Muscle of leg (tissue), 16 donors: ENCODE results near the gene PLVAP. TPM values are rescaled to one million over a fixed set of nuclear protein-coding genes. Genes with fewer than 3 reads are reported as not detected.

Experiments used
- DNase-seq: peaks from one replicate; pipeline ENCODE4 v3.0.0; 2013
- H3K27ac ChIP-seq: one replicate; pipeline ENCODE4 v1.5.1; 2013; ENCODE audit warnings: mild to moderate bottlenecking, low read length, control low read depth
- H3K27me3 ChIP-seq: one replicate; pipeline ENCODE4 v1.6.1; 2013; ENCODE audit warnings: low read length; ENCODE audit not compliant: control insufficient read depth, insufficient read depth
- H3K36me3 ChIP-seq: one replicate; pipeline ENCODE4 v1.6.1; 2013; ENCODE audit warnings: low read length; ENCODE audit not compliant: control insufficient read depth, insufficient read depth
- H3K4me1 ChIP-seq: one replicate; pipeline ENCODE4 v1.6.1; 2013; ENCODE audit warnings: low read length; ENCODE audit not compliant: control insufficient read depth, insufficient read depth
- H3K4me3 ChIP-seq: one replicate; pipeline ENCODE4 v1.5.1; 2013; ENCODE audit warnings: low read length, control low read depth
- H3K9me3 ChIP-seq: replicated peaks from 2 replicates; pipeline ENCODE4 v1.6.1; 2013; ENCODE audit warnings: low read depth, low read length; ENCODE audit not compliant: control insufficient read depth
- WGBS: methylation state at CpG from one replicate; pipeline ENCODE4 v1.1.5; 2013; ENCODE audit warnings: missing lambda C conversion rate; ENCODE audit not compliant: insufficient coverage; 5-methylcytosine and 5-hydroxymethylcytosine counted together
- long read RNA-seq, 11 donors: transcript quantifications; one replicate each; lab custom pipeline, GENCODE V29; 2026
- polyA plus RNA-seq, 8 donors: library from polyadenylated mRNA; unstranded; fragments of 120-200 nt; gene quantifications; one replicate each; pipeline versions ENCODE4 v1.2.1 to v1.2.3, GENCODE V29; 2013; ENCODE audit warnings: inconsistent platforms in 1 of 8, low replicate concordance in 1 of 8; ENCODE audit not compliant: insufficient read length in 8 of 8, insufficient read depth in 1 of 8
- total RNA-seq: library from RNA; stranded (reverse); fragments of 120-200 nt; gene quantifications from one replicate; pipeline ENCODE4 v1.2.4, GENCODE V29; 2013

PLVAP gene
- total RNA-seq (23.1 TPM), polyA plus RNA-seq (10 to 100 TPM; 43.2 to 70.0 (median 62.8) TPM)
- long read RNA-seq, donor 1, transcript PLVAP-201 (6 exons, 2,305 nt), result major isoform, 7 of 12 reads
- long read RNA-seq, donor 1, partial matches to known transcripts, result 5 of 12 reads
- long read RNA-seq, donor 1, other reads (novel, unspliced or antisense), result 0 of 12 reads
- long read RNA-seq, donor 2, partial matches to known transcripts, result 0 of 2 reads
- long read RNA-seq, donor 2, other reads (novel, unspliced or antisense), result 0 of 2 reads
- long read RNA-seq, donor 3, transcript PLVAP-201 (6 exons, 2,305 nt), result major isoform, 25 of 31 reads
- long read RNA-seq, donor 3, partial matches to known transcripts, result 6 of 31 reads
- long read RNA-seq, donor 3, other reads (novel, unspliced or antisense), result 0 of 31 reads
- long read RNA-seq, donor 4, transcript PLVAP-201 (6 exons, 2,305 nt), result major isoform, 7 of 32 reads
- long read RNA-seq, donor 4, partial matches to known transcripts, result 13 of 32 reads
- long read RNA-seq, donor 4, other reads (novel, unspliced or antisense), result 12 of 32 reads
- long read RNA-seq, donor 5, transcript PLVAP-201 (6 exons, 2,305 nt), result major isoform, 28 of 83 reads
- long read RNA-seq, donor 5, partial matches to known transcripts, result 55 of 83 reads
- long read RNA-seq, donor 5, other reads (novel, unspliced or antisense), result 0 of 83 reads
- long read RNA-seq, donor 6, transcript PLVAP-201 (6 exons, 2,305 nt), result major isoform, 13 of 33 reads
- long read RNA-seq, donor 6, partial matches to known transcripts, result 20 of 33 reads
- long read RNA-seq, donor 6, other reads (novel, unspliced or antisense), result 0 of 33 reads
- long read RNA-seq, donor 7, transcript PLVAP-201 (6 exons, 2,305 nt), result major isoform, 17 of 41 reads
- long read RNA-seq, donor 7, partial matches to known transcripts, result 24 of 41 reads
- long read RNA-seq, donor 7, other reads (novel, unspliced or antisense), result 0 of 41 reads
- long read RNA-seq, donor 8, transcript PLVAP-201 (6 exons, 2,305 nt), result major isoform, 7 of 23 reads
- long read RNA-seq, donor 8, partial matches to known transcripts, result 16 of 23 reads
- long read RNA-seq, donor 8, other reads (novel, unspliced or antisense), result 0 of 23 reads
- long read RNA-seq, donor 9, transcript PLVAP-201 (6 exons, 2,305 nt), result major isoform, 7 of 12 reads
- long read RNA-seq, donor 9, partial matches to known transcripts, result 5 of 12 reads
- long read RNA-seq, donor 9, other reads (novel, unspliced or antisense), result 0 of 12 reads
- long read RNA-seq, donor 10, transcript PLVAP-201 (6 exons, 2,305 nt), result major isoform, 12 of 50 reads
- long read RNA-seq, donor 10, partial matches to known transcripts, result 38 of 50 reads
- long read RNA-seq, donor 10, other reads (novel, unspliced or antisense), result 0 of 50 reads
- long read RNA-seq, donor 11, transcript PLVAP-201 (6 exons, 2,305 nt), result major isoform, 10 of 41 reads
- long read RNA-seq, donor 11, partial matches to known transcripts, result 31 of 41 reads
- long read RNA-seq, donor 11, other reads (novel, unspliced or antisense), result 0 of 41 reads

GRCh38 chr19:17376935-17377600 lies at the start of gene PLVAP:
TSS of gene PLVAP (minus strand) at chr19:17377342. CDS start at chr19:17377288, 54 bp downstream.
- Histone ChIP-seq H3K36me3 (no peaks in the 10 kb centered on the region), H3K27ac (no peak within 1 kb of the TSS), H3K27me3 (no peaks in the 10 kb centered on the region), H3K9me3 (no peaks in the 10 kb centered on the region), H3K4me3 (peak within 1 kb of the TSS; percentile 14), H3K4me1 (peaks cover 15% of the 10 kb centered on the region)
- 60% methylated on average over 30 of the region's 39 CpGs for WGBS
- DNase-seq, result no peak

- H3K36me3 ChIP-seq, result peaks cover 14% of the 10 kb centered on the region
- H3K4me1 ChIP-seq, result peaks cover 19% of the 10 kb centered on the region
- no peak overlapping the region for H3K4me3 ChIP-seq
- no peak overlapping the region for H3K27ac ChIP-seq
- peak; percentile 49 for DNase-seq
- WGBS, result 12% methylated on average over 19 of the region's 27 CpGs
- H3K9me3 ChIP-seq, result no peaks in the 10 kb centered on the region
- no peaks in the 10 kb centered on the region for H3K27me3 ChIP-seq
Measured at GRCh38 chr19:17424743-17425365, 47.7 kb upstream of the PLVAP start.

GRCh38 chr19:17423429-17424208 lies 46.5 kb upstream of the PLVAP start:
- 84% methylated on average over 10 of the region's 20 CpGs for WGBS
- Histone ChIP-seq H3K4me1 (peaks cover 21% of the 10 kb centered on the region), H3K27me3 (no peaks in the 10 kb centered on the region), H3K9me3 (no peaks in the 10 kb centered on the region), H3K27ac (no peak overlapping the region), H3K36me3 (peaks cover 14% of the 10 kb centered on the region), H3K4me3 (no peak overlapping the region)
- no peak for DNase-seq

GRCh38 chr19:17421942-17422341 lies 44.8 kb upstream of the PLVAP start:
- peaks cover 24% of the 10 kb centered on the region for H3K4me1 ChIP-seq
- H3K9me3 ChIP-seq, result no peaks in the 10 kb centered on the region
- no peaks in the 10 kb centered on the region for H3K27me3 ChIP-seq
- 100% methylated on average over 4 of the region's 4 CpGs for WGBS
- H3K27ac ChIP-seq, result no peak overlapping the region
- no peak overlapping the region for H3K4me3 ChIP-seq
- peaks cover 14% of the 10 kb centered on the region for H3K36me3 ChIP-seq
- DNase-seq, result no peak

GRCh38 chr19:17420475-17420924 lies 43.4 kb upstream of the PLVAP start:
- DNase-seq, result peak; percentile 51
- Histone ChIP-seq H3K36me3 (peaks cover 14% of the 10 kb centered on the region), H3K27me3 (no peaks in the 10 kb centered on the region), H3K4me3 (peak overlapping the region; percentile 52), H3K27ac (no peak overlapping the region), H3K4me1 (peaks cover 24% of the 10 kb centered on the region), H3K9me3 (no peaks in the 10 kb centered on the region)
- 6% methylated on average over 19 of the region's 25 CpGs for WGBS

- Histone ChIP-seq H3K4me1 (peaks cover 20% of the 10 kb centered on the region), H3K27me3 (no peaks in the 10 kb centered on the region), H3K9me3 (no peaks in the 10 kb centered on the region), H3K36me3 (peaks cover 14% of the 10 kb centered on the region), H3K27ac (peak within 1 kb of the TSS; percentile 94), H3K4me3 (peak within 1 kb of the TSS; percentile 52)
- peak; percentile 100 for DNase-seq
- 1% methylated on average over 74 of the region's 85 CpGs for WGBS
Measured at GRCh38 chr19:17419621-17420474, 42.7 kb upstream of the PLVAP start, which contains the start of gene MVB12A. TSS of gene MVB12A (plus strand) at chr19:17420047. CDS start at chr19:17420136, 89 bp downstream.

- H3K36me3 ChIP-seq, result peaks cover 14% of the 10 kb centered on the region
- WGBS, result 13% methylated on average over 4 of the region's 8 CpGs
- no peaks in the 10 kb centered on the region for H3K9me3 ChIP-seq
- peak; percentile 49 for DNase-seq
- no peaks in the 10 kb centered on the region for H3K27me3 ChIP-seq
- H3K27ac ChIP-seq, result peak overlapping the region; percentile 94
- H3K4me3 ChIP-seq, result peak overlapping the region; percentile 52
- H3K4me1 ChIP-seq, result peaks cover 16% of the 10 kb centered on the region
Measured at GRCh38 chr19:17419154-17419620, 42.0 kb upstream of the PLVAP start.
